Mesenchymal stem cell (in vitro differentiated cells and primary cell): ENCODE data around the gene PCYT2.

Experiments used
- DNase-seq: peaks from one replicate; pipeline ENCODE4 v3.0.0-alpha.2; 2013
- H2AFZ ChIP-seq: one replicate; pipeline ENCODE4 v1.6.1; 2013; ENCODE audit warnings: low read depth, mild to moderate bottlenecking, control low read depth, inconsistent platforms, low read length, moderate library complexity
- H2AK5ac ChIP-seq: 2 replicates; pipeline ENCODE4 v1.6.1; 2013; ENCODE audit warnings: low read length, moderate library complexity, mild to moderate bottlenecking, inconsistent platforms; ENCODE audit not compliant: severe bottlenecking
- H2BK120ac ChIP-seq: one replicate; pipeline ENCODE4 v1.6.1; 2013; ENCODE audit warnings: low read depth, mild to moderate bottlenecking, inconsistent platforms, low read length, moderate library complexity
- H2BK12ac ChIP-seq, 2 experiments: one replicate each; pipeline ENCODE4 v1.6.1; 2013; ENCODE audit warnings: inconsistent platforms in 2 of 2, low read length in 2 of 2, mild to moderate bottlenecking in 2 of 2, moderate library complexity in 2 of 2, control low read depth in 1 of 2
- H2BK15ac ChIP-seq: one replicate; pipeline ENCODE4 v1.6.1; 2013; ENCODE audit warnings: mild to moderate bottlenecking, low read depth, inconsistent platforms; ENCODE audit not compliant: poor library complexity, severe bottlenecking
- H2BK5ac ChIP-seq: 2 replicates; pipeline ENCODE4 v1.6.1; 2013; ENCODE audit warnings: low read depth, mild to moderate bottlenecking, low read length, control low read depth, inconsistent platforms; ENCODE audit not compliant: poor library complexity, severe bottlenecking
- H3K14ac ChIP-seq, 2 experiments: one replicate each; pipeline ENCODE4 v1.6.1; 2013; ENCODE audit warnings: inconsistent platforms in 2 of 2, low read length in 2 of 2, control low read depth in 1 of 2, mild to moderate bottlenecking in 1 of 2, moderate library complexity in 1 of 2
- H3K18ac ChIP-seq, 2 experiments: one replicate each; pipeline ENCODE4 v1.6.1; 2013; ENCODE audit warnings: inconsistent platforms in 2 of 2, low read length in 2 of 2, control low read depth in 1 of 2, low read depth in 1 of 2, mild to moderate bottlenecking in 1 of 2
- H3K23ac ChIP-seq, 2 experiments: one replicate each; pipeline ENCODE4 v1.6.1; 2013; ENCODE audit warnings: inconsistent platforms in 2 of 2, low read length in 2 of 2, mild to moderate bottlenecking in 2 of 2, moderate library complexity in 2 of 2, control low read depth in 1 of 2
- H3K27ac ChIP-seq: 2 replicates; pipeline ENCODE4 v1.5.1; 2013; ENCODE audit warnings: mild to moderate bottlenecking, moderate library complexity, low read length, control low read depth, inconsistent platforms; ENCODE audit not compliant: poor library complexity, severe bottlenecking
- H3K27me3 ChIP-seq, 2 experiments: 2 replicates each; pipeline versions ENCODE4 v1.6.1 to v1.7.0; 2013; ENCODE audit warnings: low read length in 2 of 2, mild to moderate bottlenecking in 2 of 2, moderate library complexity in 2 of 2, control low read depth in 1 of 2, inconsistent platforms in 1 of 2; ENCODE audit not compliant: control insufficient read depth in 1 of 2, insufficient read depth in 1 of 2
- H3K36me3 ChIP-seq, 2 experiments: 2 replicates each; pipeline versions ENCODE4 v1.6.1 to v1.7.0; 2013; ENCODE audit warnings: low read length in 2 of 2, control low read depth in 1 of 2, inconsistent platforms in 1 of 2, low read depth in 1 of 2, mild to moderate bottlenecking in 1 of 2; ENCODE audit not compliant: insufficient read depth in 2 of 2, control insufficient read depth in 1 of 2
- H3K4ac ChIP-seq, 2 experiments: one replicate each; pipeline ENCODE4 v1.6.1; 2013; ENCODE audit warnings: inconsistent platforms in 2 of 2, low read length in 2 of 2, mild to moderate bottlenecking in 2 of 2, moderate library complexity in 2 of 2, control low read depth in 1 of 2, low read depth in 1 of 2
- H3K4me1 ChIP-seq: 2 replicates; pipeline ENCODE4 v1.6.1; 2013; ENCODE audit warnings: low read depth, low read length, control low read depth; ENCODE audit not compliant: control insufficient read depth, insufficient read depth
- H3K4me2 ChIP-seq: 2 replicates; pipeline ENCODE4 v1.6.1; 2013; ENCODE audit warnings: low read length, mild to moderate bottlenecking, inconsistent platforms; ENCODE audit not compliant: poor library complexity, severe bottlenecking
- H3K4me3 ChIP-seq, 2 experiments: 2 replicates each; pipeline versions ENCODE4 v1.5.1 to v1.7.0; 2013; ENCODE audit warnings: low read length in 2 of 2, mild to moderate bottlenecking in 2 of 2, control low read depth in 1 of 2, low read depth in 1 of 2; ENCODE audit not compliant: insufficient read depth in 1 of 2
- H3K79me1 ChIP-seq: replicated peaks from 2 replicates; pipeline ENCODE4 v1.6.1; 2013; ENCODE audit warnings: mild to moderate bottlenecking, control low read depth, low read length, inconsistent platforms; ENCODE audit not compliant: poor library complexity, severe bottlenecking
- H3K9ac ChIP-seq: 2 replicates; pipeline ENCODE4 v1.7.0; 2013; ENCODE audit warnings: mild to moderate bottlenecking, low read length, moderate library complexity
- H3K9me3 ChIP-seq: 2 replicates; pipeline ENCODE4 v1.7.0; 2013; ENCODE audit warnings: mild to moderate bottlenecking, low read length; ENCODE audit not compliant: control insufficient read depth
- H4K8ac ChIP-seq: one replicate; pipeline ENCODE4 v1.6.1; 2013; ENCODE audit warnings: inconsistent platforms, mild to moderate bottlenecking, low read length, moderate library complexity
- H4K91ac ChIP-seq: one replicate; pipeline ENCODE4 v1.6.1; 2013; ENCODE audit warnings: mild to moderate bottlenecking, low read length, inconsistent platforms
- WGBS: methylation state at CpG from one replicate; pipeline ENCODE4 v1.1.7; 2013; ENCODE audit warnings: mixed read lengths; 5-methylcytosine and 5-hydroxymethylcytosine counted together

Gene PCYT2

GRCh38 chr17:81934850-81935708 is 23.9 kb upstream of the PCYT2 start:
- no peak overlapping the region for H2AK5ac ChIP-seq
- H3K18ac ChIP-seq: no peak overlapping the region
- H3K14ac ChIP-seq: no peak overlapping the region
- no peak overlapping the region for H2BK5ac ChIP-seq
- no peak overlapping the region for H3K4ac ChIP-seq
- no peak for DNase-seq
- H3K4me2 ChIP-seq: peak overlapping the region; percentile 0
- H3K4me1 ChIP-seq: peaks cover 26% of the 10 kb centered on the region
- H2BK120ac ChIP-seq: no peak overlapping the region
- no peaks in the 10 kb centered on the region for H3K9me3 ChIP-seq
- H3K27me3 ChIP-seq: peaks cover 0 to 29% of the 10 kb centered on the region in 2 experiments
- H3K27ac ChIP-seq: no peak overlapping the region
- H3K36me3 ChIP-seq: peaks cover 0 to 37% of the 10 kb centered on the region in 2 experiments
- no peak overlapping the region for H3K4me3 ChIP-seq
- no peak overlapping the region for H2BK15ac ChIP-seq
- H3K9ac ChIP-seq: no peak overlapping the region
- no peak overlapping the region for H4K8ac ChIP-seq
- WGBS: 96% methylated on average over 38 of the region's 38 CpGs
- H2BK12ac ChIP-seq: no peak overlapping the region
- no peak overlapping the region for H3K23ac ChIP-seq
- no peak overlapping the region for H2AFZ ChIP-seq
- no peak overlapping the region for H4K91ac ChIP-seq
- H3K79me1 ChIP-seq: peaks cover 20% of the 10 kb centered on the region

GRCh38 chr17:81934098-81934757 is 23.0 kb upstream of the PCYT2 start:
- Histone ChIP-seq H4K8ac (no peak overlapping the region), H2BK12ac (no peak overlapping the region), H2AK5ac (no peak overlapping the region), H3K79me1 (peaks cover 20% of the 10 kb centered on the region), H2BK5ac (no peak overlapping the region), H4K91ac (peak overlapping the region; percentile 18), H2BK15ac (no peak overlapping the region), H3K27ac (no peak overlapping the region), H3K9me3 (no peaks in the 10 kb centered on the region), H3K27me3 (peaks cover 0 to 24% of the 10 kb centered on the region in 2 experiments), H3K4me1 (peaks cover 34% of the 10 kb centered on the region), H3K23ac (no peak overlapping the region), H3K4ac (no peak overlapping the region), H3K14ac (no peak overlapping the region), H2BK120ac (no peak overlapping the region), H3K18ac (no peak overlapping the region), H3K9ac (no peak overlapping the region), H3K4me2 (no peak overlapping the region), H3K36me3 (peaks cover 0 to 42% of the 10 kb centered on the region in 2 experiments), H2AFZ (no peak overlapping the region), H3K4me3 (no peak overlapping the region)
- no peak for DNase-seq
- 97% methylated on average over 23 of the region's 23 CpGs for WGBS

DNA sequence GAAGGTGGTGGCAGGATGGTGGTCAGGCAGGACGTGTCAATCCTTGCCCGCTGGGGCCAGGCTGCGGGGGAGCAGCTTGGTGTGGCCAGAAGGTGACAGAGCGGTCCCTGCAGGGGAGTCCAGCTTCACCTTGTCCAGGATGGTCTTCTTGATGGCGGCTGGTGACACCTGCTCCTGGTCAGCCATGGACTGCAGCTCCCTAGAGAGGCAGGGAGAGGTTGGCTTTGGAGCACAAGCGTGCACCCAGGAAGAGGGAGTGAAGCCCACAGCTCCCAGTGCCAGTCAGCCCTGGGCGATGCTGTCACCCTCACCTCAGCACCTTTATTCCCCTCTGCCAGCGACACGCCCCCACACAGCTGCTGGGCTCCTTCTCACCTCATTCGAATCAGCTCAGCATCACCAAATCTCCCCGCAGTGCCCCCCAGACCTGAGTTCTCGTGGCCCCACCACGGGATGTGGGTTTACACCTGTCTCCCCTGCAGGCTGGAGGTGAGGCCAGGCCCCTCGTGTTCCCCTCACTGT is 22.0 kb upstream of the PCYT2 start:
- H3K4me3 ChIP-seq: no peak overlapping the region
- peaks cover 0 to 42% of the 10 kb centered on the region in 2 experiments for H3K36me3 ChIP-seq
- no peak for DNase-seq
- no peak overlapping the region for H2BK15ac ChIP-seq
- no peak overlapping the region for H2BK12ac ChIP-seq
- H3K4me2 ChIP-seq: no peak overlapping the region
- no peak overlapping the region for H3K9ac ChIP-seq
- H4K8ac ChIP-seq: no peak overlapping the region
- H3K79me1 ChIP-seq: peaks cover 25% of the 10 kb centered on the region
- no peak overlapping the region for H2BK5ac ChIP-seq
- no peak overlapping the region for H2BK120ac ChIP-seq
- H4K91ac ChIP-seq: no peak overlapping the region
- no peak overlapping the region for H3K4ac ChIP-seq
- H3K4me1 ChIP-seq: peaks cover 44% of the 10 kb centered on the region
- no peak overlapping the region for H3K23ac ChIP-seq
- no peak overlapping the region for H3K27ac ChIP-seq
- 97% methylated on average over 14 of the region's 14 CpGs for WGBS
- H3K14ac ChIP-seq: no peak overlapping the region
- no peak overlapping the region for H2AFZ ChIP-seq
- H3K18ac ChIP-seq: no peak overlapping the region
- H3K9me3 ChIP-seq: no peaks in the 10 kb centered on the region
- no peak overlapping the region for H2AK5ac ChIP-seq
- H3K27me3 ChIP-seq: peaks cover 0 to 17% of the 10 kb centered on the region in 2 experiments

DNA sequence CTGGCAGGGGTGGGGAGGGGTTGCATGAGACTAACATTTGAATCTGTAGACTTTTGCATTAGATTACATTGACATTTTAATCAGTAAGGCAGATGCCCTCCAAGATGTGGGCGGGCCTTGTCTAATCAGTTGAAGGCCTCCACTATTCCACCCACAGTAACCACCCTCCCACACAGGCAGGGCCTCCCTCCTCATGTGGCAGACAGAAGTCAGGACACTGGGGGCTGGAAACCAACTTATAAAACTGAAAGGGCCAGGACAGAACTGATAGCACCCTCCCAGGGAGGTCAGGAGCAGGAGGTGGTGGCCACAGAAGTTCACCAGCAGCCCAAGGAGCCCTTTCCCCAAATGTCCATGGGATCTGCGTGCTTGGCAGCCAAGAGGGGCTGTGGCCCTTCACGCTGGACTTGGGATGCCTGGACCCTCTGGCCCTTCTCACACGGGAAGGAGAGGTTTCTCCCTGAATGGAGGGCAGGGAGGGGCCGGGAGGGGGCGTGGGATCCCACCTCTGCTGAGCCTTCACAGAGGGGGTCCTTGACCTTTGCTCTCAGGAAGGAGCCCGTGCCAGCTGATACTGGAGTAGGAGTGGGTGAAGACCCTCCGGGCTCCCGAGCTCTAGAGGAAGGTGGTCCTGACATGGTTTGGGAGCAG is 21.3 kb upstream of the PCYT2 start:
- peaks cover 49% of the 10 kb centered on the region for H3K4me1 ChIP-seq
- H3K27me3 ChIP-seq: peaks cover 0 to 17% of the 10 kb centered on the region in 2 experiments

More for the DNA sequence above, 21.3 kb upstream of the PCYT2 start:
- H3K14ac ChIP-seq: peak overlapping the region in 1 of 2 experiments; percentile 42
- H3K4ac ChIP-seq: no peak overlapping the region
- no peak overlapping the region for H3K4me3 ChIP-seq
- no peak overlapping the region for H2BK12ac ChIP-seq
- H3K27ac ChIP-seq: no peak overlapping the region
- no peak overlapping the region for H2BK120ac ChIP-seq
- H2BK5ac ChIP-seq: no peak overlapping the region
- no peak for DNase-seq
- H3K79me1 ChIP-seq: peaks cover 26% of the 10 kb centered on the region
- H3K23ac ChIP-seq: no peak overlapping the region
- no peak overlapping the region for H3K18ac ChIP-seq
- H2AK5ac ChIP-seq: no peak overlapping the region
- H3K4me2 ChIP-seq: no peak overlapping the region
- H3K9ac ChIP-seq: no peak overlapping the region
- H3K9me3 ChIP-seq: no peaks in the 10 kb centered on the region
- H2BK15ac ChIP-seq: no peak overlapping the region
- 94% methylated on average over 9 of the region's 9 CpGs for WGBS
- no peak overlapping the region for H4K91ac ChIP-seq
- peaks cover 0 to 42% of the 10 kb centered on the region in 2 experiments for H3K36me3 ChIP-seq
- no peak overlapping the region for H2AFZ ChIP-seq
- no peak overlapping the region for H4K8ac ChIP-seq
